Astrocyte of the spinal cord (primary cell): ENCODE results near the gene SAMD15.

Source experiments
- DNase-seq: peaks from one replicate; pipeline ENCODE4 v3.0.0; 2011; ENCODE audit warnings: low read depth, low spot score
- H3K4me3 ChIP-seq: 2 replicates; pipeline ENCODE4 v1.5.1; 2011; ENCODE audit warnings: low read depth, mild to moderate bottlenecking, low read length, moderate library complexity
- in situ Hi-C: cut with HindIII; loops from 2 replicates; pipeline ENCODE4 v1.10.0; 2017; ENCODE audit warnings: low sequenced_read_pairs
- TF ChIP-seq, protein P1 (sequence below): IDR thresholded peaks from 2 replicates; pipeline ENCODE4 v1.5.1; 2012; ENCODE audit warnings: low read depth, mild to moderate bottlenecking, low read length, inconsistent platforms

The SAMD15 gene

DNA sequence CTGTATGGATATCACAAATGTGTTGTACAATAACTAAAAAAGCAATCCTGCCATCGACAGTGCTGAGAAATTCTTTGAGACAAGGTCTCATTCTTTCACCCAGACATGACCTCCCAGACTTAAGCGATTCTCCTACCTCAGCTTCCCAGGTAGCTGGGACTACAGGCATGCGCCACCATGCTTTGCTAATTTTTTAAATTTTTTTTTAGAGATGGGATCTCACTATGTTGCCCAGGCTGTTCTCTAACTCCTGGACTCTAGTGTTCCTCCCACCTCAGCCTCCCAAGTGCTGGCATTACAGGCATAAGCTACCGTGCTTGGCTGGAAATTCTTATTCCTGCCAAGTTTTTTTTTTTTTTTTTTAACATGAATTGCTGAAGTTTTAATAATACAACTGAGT lies 62.7 kb downstream of the SAMD15 start:
- no peak overlapping the region for H3K4me3 ChIP-seq
- in situ Hi-C loops: no loop called here
- no peak for DNase-seq
- TF ChIP-seq, protein P1, sequence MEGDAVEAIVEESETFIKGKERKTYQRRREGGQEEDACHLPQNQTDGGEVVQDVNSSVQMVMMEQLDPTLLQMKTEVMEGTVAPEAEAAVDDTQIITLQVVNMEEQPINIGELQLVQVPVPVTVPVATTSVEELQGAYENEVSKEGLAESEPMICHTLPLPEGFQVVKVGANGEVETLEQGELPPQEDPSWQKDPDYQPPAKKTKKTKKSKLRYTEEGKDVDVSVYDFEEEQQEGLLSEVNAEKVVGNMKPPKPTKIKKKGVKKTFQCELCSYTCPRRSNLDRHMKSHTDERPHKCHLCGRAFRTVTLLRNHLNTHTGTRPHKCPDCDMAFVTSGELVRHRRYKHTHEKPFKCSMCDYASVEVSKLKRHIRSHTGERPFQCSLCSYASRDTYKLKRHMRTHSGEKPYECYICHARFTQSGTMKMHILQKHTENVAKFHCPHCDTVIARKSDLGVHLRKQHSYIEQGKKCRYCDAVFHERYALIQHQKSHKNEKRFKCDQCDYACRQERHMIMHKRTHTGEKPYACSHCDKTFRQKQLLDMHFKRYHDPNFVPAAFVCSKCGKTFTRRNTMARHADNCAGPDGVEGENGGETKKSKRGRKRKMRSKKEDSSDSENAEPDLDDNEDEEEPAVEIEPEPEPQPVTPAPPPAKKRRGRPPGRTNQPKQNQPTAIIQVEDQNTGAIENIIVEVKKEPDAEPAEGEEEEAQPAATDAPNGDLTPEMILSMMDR: no peak
